GM18858 (cell line): ENCODE data around the gene KIAA0232.
A peak's percentile ranks its signal among the peaks of the same experiment; 100 is the strongest.
"Not testable (repeated sequence)": the region's sequence is repeated elsewhere in the genome, so short reads cannot be mapped to it uniquely, and the experiment has no call there.

Experiments used
- ATAC-seq: cut with Tn5 transposase; IDR thresholded peaks from one replicate; pipeline ENCODE4 v1.9.1; 2021; ENCODE audit not compliant: unreplicated experiment

The KIAA0232 gene

GRCh38 chr4:6773616-6774540 lies 8.6 kb upstream of the KIAA0232 start:
- ATAC-seq: no peak

- ATAC-seq: no peak
These were observed 6.8 kb upstream of the KIAA0232 start for GRCh38 chr4:6775746-6776145.

- no peak for ATAC-seq
These were observed 5.4 kb upstream of the KIAA0232 start for GRCh38 chr4:6776920-6777635.

- ATAC-seq: no peak
These were observed 4.8 kb upstream of the KIAA0232 start for GRCh38 chr4:6777636-6778281.

- ATAC-seq: no peak
These were observed 4.1 kb upstream of the KIAA0232 start for GRCh38 chr4:6778435-6778834.

- ATAC-seq: no peak
These were observed 2.6 kb upstream of the KIAA0232 start for GRCh38 chr4:6779667-6780565.

- ATAC-seq: no peak
These were observed 1.4 kb upstream of the KIAA0232 start for GRCh38 chr4:6781113-6781512.

GRCh38 chr4:6781561-6781960 lies 966 bp upstream of the KIAA0232 start:
- ATAC-seq: no peak

GRCh38 chr4:6782846-6783110 lies 251 bp downstream of the KIAA0232 start:
- ATAC-seq: no peak

GRCh38 chr4:6783111-6783981 lies 819 bp downstream of the KIAA0232 start:
- peak; percentile 48 for ATAC-seq

- ATAC-seq: no peak
These were observed 3.0 kb downstream of the KIAA0232 start for GRCh38 chr4:6785572-6785925.

GRCh38 chr4:6788123-6788522 lies 5.6 kb downstream of the KIAA0232 start:
- ATAC-seq: no peak

- not testable (repeated sequence) for ATAC-seq
These were observed 8.7 kb downstream of the KIAA0232 start for GRCh38 chr4:6791245-6791644.

- ATAC-seq: not testable (repeated sequence)
These were observed 9.3 kb downstream of the KIAA0232 start for GRCh38 chr4:6791796-6792195.

- ATAC-seq: no peak
These were observed 11.7 kb downstream of the KIAA0232 start for GRCh38 chr4:6794189-6794588.

GRCh38 chr4:6795821-6796220 lies 13.3 kb downstream of the KIAA0232 start:
- no peak for ATAC-seq

GRCh38 chr4:6797368-6797767 lies 14.8 kb downstream of the KIAA0232 start:
- not testable (repeated sequence) for ATAC-seq

GRCh38 chr4:6799091-6799490 lies 16.6 kb downstream of the KIAA0232 start:
- no peak for ATAC-seq

GRCh38 chr4:6802025-6802424 lies 19.5 kb downstream of the KIAA0232 start:
- no peak for ATAC-seq

GRCh38 chr4:6802626-6803025 lies 20.1 kb downstream of the KIAA0232 start:
- no peak for ATAC-seq
